ENCODE results near the gene DUSP5.

The DUSP5 gene

GRCh38 chr10:110481919-110482318, 15.8 kb upstream of the DUSP5 start:
- no peak for DNase-seq

GRCh38 chr10:110483633-110484032, 14.1 kb upstream of the DUSP5 start:
- no peak for DNase-seq

GRCh38 chr10:110485541-110485940, 12.2 kb upstream of the DUSP5 start:
- no peak for DNase-seq

GRCh38 chr10:110486680-110487410, 10.9 kb upstream of the DUSP5 start:
- no peak for DNase-seq

GRCh38 chr10:110487411-110488331, 10.0 kb upstream of the DUSP5 start:
- no peak for DNase-seq

- no peak for DNase-seq
Measured at GRCh38 chr10:110488332-110488681, 9.4 kb upstream of the DUSP5 start.

- no peak for DNase-seq
Measured at GRCh38 chr10:110488940-110489339, 8.8 kb upstream of the DUSP5 start.

- no peak for DNase-seq
Measured at GRCh38 chr10:110490640-110491039, 7.1 kb upstream of the DUSP5 start.

DNA sequence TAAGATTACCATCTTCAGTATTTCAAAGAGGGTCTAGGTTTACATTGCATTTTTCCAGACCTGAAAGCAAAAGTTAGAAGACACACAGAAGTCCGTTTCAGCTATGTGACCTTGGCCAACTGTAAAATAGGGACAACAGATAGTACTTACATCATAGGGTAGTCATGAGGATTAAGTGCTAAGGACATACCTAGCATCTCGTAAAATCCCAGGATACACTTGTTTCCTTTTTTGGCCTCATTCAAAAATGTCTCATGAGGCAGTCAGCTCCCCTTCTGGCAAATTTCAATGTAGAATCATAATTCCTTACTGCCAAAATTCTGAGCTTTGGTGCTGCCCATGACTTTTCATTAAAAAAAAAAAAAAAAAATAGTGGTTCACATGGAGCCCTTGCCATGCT, 6.4 kb upstream of the DUSP5 start:
- DNase-seq: no peak

DNA sequence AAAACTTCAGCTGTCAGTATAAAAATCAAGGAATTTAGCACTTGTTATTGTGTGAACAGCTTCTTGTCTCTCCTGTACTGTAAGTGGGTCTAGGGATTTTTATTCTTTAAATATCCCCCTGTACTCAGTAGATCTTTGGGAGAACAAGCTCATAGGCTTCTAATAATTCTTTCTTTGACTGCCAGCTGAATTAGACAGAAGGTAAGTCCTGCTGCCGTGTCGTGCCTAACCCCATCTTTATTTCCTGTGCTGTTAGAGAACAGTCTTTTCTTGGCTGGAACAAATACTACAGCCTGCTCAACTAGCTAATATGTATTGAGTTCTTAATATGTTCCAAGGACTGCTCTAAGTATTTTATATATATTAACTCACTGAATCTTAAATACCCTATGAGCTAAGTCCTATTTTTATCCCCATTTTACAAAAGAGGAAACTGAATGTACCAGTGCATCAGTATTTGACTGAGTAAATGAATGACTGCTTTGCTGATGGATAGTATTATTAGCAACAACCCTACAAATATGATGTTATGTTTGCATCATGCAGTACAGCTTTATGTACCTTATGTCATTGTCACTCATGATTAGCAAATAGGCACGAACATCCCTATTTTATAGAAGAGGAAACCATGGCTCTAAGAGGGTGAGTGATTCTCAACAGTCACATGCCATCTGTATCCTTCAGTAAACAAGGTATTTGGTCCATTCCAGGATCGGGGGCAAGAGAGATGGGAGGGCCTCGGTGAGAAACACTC, 5.5 kb upstream of the DUSP5 start:
- DNase-seq: no peak

GRCh38 chr10:110493832-110494426, 3.8 kb upstream of the DUSP5 start:
- no peak for DNase-seq

DNA sequence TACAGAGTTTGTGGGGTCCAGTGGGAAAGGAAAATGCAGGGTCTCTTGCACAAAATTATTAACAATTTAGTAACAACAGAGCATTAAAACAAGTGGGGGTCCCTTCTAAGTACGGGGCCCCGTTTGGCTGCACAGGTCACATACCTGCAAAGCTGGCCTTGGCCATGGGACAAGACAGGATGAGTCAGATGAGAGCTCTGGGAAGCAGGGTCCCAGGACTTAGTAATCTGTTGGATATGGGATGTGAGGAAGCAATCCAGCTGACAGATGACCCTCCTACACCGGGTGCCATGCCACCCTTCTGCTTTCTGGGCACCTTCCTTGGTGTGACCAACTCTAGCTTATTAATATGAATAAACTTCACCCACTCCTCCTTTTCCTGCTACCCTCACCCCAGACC, 3.2 kb upstream of the DUSP5 start:
- DNase-seq: no peak

- DNase-seq: no peak
Measured at GRCh38 chr10:110495731-110496552, 1.8 kb upstream of the DUSP5 start.

- DNase-seq: no peak
Measured at GRCh38 chr10:110496553-110497437, 912 bp upstream of the DUSP5 start.

- DNase-seq: no peak
Measured at GRCh38 chr10:110498087-110498981, 627 bp downstream of the DUSP5 start.

DNA sequence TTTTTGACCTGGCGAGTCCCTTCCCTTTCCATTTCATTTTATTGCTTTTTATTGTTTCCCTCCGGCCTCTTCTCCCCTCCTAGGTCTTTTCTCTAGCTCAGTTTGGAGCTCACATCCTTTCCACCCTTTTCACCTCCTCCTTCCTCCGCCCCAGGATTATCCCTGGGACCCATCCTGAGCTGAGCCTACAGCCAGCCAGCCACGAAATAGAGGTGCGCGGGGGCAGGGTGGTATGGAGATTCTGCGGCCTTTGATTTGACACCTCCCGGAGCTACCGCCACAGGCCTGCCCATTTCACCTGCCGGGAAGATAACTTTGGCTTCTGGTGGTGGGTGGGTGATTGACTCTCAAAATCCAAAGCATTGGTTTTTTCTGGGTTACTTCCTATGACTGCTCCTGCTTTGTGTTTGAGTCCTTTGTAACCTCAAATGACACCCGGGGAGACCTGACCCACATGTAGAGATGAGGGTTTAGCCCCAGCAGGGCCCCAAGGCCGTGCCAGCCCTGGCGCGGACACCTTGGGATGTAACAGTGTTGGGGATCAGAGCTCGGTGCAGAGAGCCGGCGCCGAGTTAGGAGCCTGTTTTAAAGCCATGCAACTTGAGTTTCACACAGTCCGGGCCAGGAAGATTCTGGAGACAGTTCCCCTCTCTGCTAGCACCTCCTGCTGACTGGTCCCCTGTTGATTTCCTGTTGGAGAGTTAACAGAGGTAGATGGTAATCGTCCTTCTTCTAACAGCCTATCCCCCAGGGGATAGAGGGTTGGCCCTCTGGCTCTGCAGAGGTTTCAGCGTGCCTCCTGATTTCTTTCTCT, 1.5 kb downstream of the DUSP5 start:
- DNase-seq: no peak

GRCh38 chr10:110499796-110500514, 2.2 kb downstream of the DUSP5 start:
- DNase-seq: no peak

- DNase-seq: no peak
Measured at GRCh38 chr10:110500515-110500905, 2.8 kb downstream of the DUSP5 start.

All from NCI-H1436 (cell line).